Ovary (tissue), 9 donors: ENCODE results near the gene SPAG6. TPM values are rescaled to one million over a fixed set of nuclear protein-coding genes. Genes with fewer than 3 reads are reported as not detected.

Experiments
- DNase-seq, 5 donors: peaks; one replicate each; pipeline ENCODE4 v3.0.0-alpha.2; 2019 to 2020
- H3K27ac ChIP-seq, 2 donors: fragments of 200-600 bp; one replicate each; pipeline versions ENCODE4 v1.5.1 to v1.8.0; 2019 to 2022
- H3K27me3 ChIP-seq: fragments of 200-600 bp; one replicate; pipeline ENCODE4 v1.8.0; 2022
- H3K36me3 ChIP-seq: fragments of 200-600 bp; sonication (generic); one replicate; pipeline ENCODE4 v1.5.1; 2019
- H3K4me1 ChIP-seq: one replicate; pipeline ENCODE4 v1.8.1; 2013; ENCODE audit warnings: mild to moderate bottlenecking, moderate library complexity; ENCODE audit not compliant: insufficient read depth
- H3K4me3 ChIP-seq: fragments of 200-600 bp; sonication (generic); one replicate; pipeline ENCODE4 v1.5.1; 2017
- H3K9me3 ChIP-seq, 2 donors: fragments of 200-600 bp in 1 of 2; sonication (generic) in 1 of 2; one replicate each; pipeline versions ENCODE4 v1.5.1 to v1.8.1; 2013 to 2019; ENCODE audit warnings: mild to moderate bottlenecking in 1 of 2, moderate library complexity in 1 of 2
- CTCF ChIP-seq, 3 donors: fragments of 450-650 bp in 2 of 3; fragments of 200-600 bp in 1 of 3; IDR thresholded peaks; one replicate each; pipeline versions ENCODE4 v1.5.1 to v1.8.0; 2016 to 2022; ENCODE audit warnings: antibody characterized with exemption in 3 of 3, mild to moderate bottlenecking in 1 of 3
- EP300 ChIP-seq: sonication (generic); formaldehyde crosslinking; IDR thresholded peaks from one replicate; pipeline ENCODE4 v1.6.1; 2017; ENCODE audit warnings: antibody characterized with exemption
- POLR2A ChIP-seq: fragments of 450-650 bp; IDR thresholded peaks from one replicate; pipeline ENCODE4 v1.6.1; 2017; ENCODE audit warnings: antibody characterized with exemption, mild to moderate bottlenecking, moderate library complexity
- WGBS, 3 donors: extraction: QIAGEN DNeasy Blood & Tissue Kit in 1 of 3; methylation state at CpG; one replicate each; pipeline versions ENCODE4 v1.1.5 to v1.1.7; 2013 to 2017; 5-methylcytosine and 5-hydroxymethylcytosine counted together
- intact Hi-C, 4 donors: fragments of 100-400 bp; cut with DNase I; formaldehyde crosslinking; loops; one replicate each; pipeline versions ENCODE4 v1.11.0 to v1.15.1; 2022 to 2023
- polyA plus RNA-seq, 2 donors: library from polyadenylated mRNA; stranded (reverse); fragments of 200-250 nt in 1 of 2; fragments of 350-450 nt in 1 of 2; fragmentation: Illumina TruSeq in 1 of 2; extraction: RNeasy Lipid Tissue Mini Kit (QIAGEN cat#74804) in 1 of 2; gene quantifications; one replicate each; pipeline ENCODE4 v1.2.3, GENCODE V29; 2013 to 2014
- total RNA-seq, 7 donors: library from RNA; depleted of rRNA in 2 of 7; stranded (reverse); fragments of >200 nt in 2 of 7; fragmentation: NEBNext Ultra II Directional in 3 of 7; extraction: Animal tissue kit (Norgen Biotek cat#: 25700) in 3 of 7; gene quantifications; one replicate each; pipeline versions ENCODE4 v1.1.0 to v1.2.4, GENCODE V29; 2016 to 2023
- donor health status: DM: no; HTN: no; CAD: no; lungs with moderate emphysema.
- donor health status: DM: no; HTN: no; CAD: no.
- donor health status: Bipolar disorder and iron deficiency.
- donor health status: DM: yes; HTN: yes; CAD: no.
- donor health status: DM: no; HTN: no; CAD: no.
- donor health status: DM: yes; HTN: yes; CAD: no.

The SPAG6 gene
- total and polyA plus RNA-seq, 9 donors = 0.04 to 22.1 (median 0.67) TPM; not detected in 2

- Histone ChIP-seq H3K27ac (no peak overlapping the region), H3K4me3 (peak overlapping the region; percentile 30), H3K27me3 (peaks cover 12% of the 10 kb centered on the region), H3K36me3 (no peaks in the 10 kb centered on the region), H3K4me1 (peaks cover 5% of the 10 kb centered on the region), H3K9me3 (no peaks in the 10 kb centered on the region)
- TF ChIP-seq CTCF (IDR thresholded peaks at IDR 0.05) (no peak), EP300 (no peak), POLR2A (no peak)
- DNase-seq = peak in 3 of 5 donors; percentile 23 to 34 (median 25)
- intact Hi-C loops = no loop called here
- 6 to 11% (median 7%) methylated on average over 67 to 73 of the region's 73 CpGs for WGBS, 3 donors
Measured at GRCh38 chr10:22334414-22335172, 10.7 kb upstream of the SPAG6 start.

GRCh38 chr10:22335173-22335933, 9.9 kb upstream of the SPAG6 start:
- no peak overlapping the region for H3K27ac ChIP-seq
- no peaks in the 10 kb centered on the region for H3K9me3 ChIP-seq
- WGBS, 3 donors = 2 to 5% (median 3%) methylated on average over 71 of the region's 71 CpGs
- peaks cover 6% of the 10 kb centered on the region for H3K4me1 ChIP-seq
- H3K27me3 ChIP-seq = peaks cover 12% of the 10 kb centered on the region
- no peak for TF ChIP-seq POLR2A
- TF ChIP-seq CTCF (IDR thresholded peaks at IDR 0.05) = no peak
- no peak for TF ChIP-seq EP300
- intact Hi-C loops = no loop called here
- peak in 4 of 5 donors; percentile 31 to 55 (median 47) for DNase-seq
- no peaks in the 10 kb centered on the region for H3K36me3 ChIP-seq
- H3K4me3 ChIP-seq = peak overlapping the region; percentile 30

- H3K9me3 ChIP-seq = no peaks in the 10 kb centered on the region
- H3K27me3 ChIP-seq = peaks cover 12% of the 10 kb centered on the region
- H3K36me3 ChIP-seq = no peaks in the 10 kb centered on the region
- WGBS, 3 donors = 20 to 25% (median 21%) methylated on average over 9 of the region's 9 CpGs
- H3K4me1 ChIP-seq = peaks cover 6% of the 10 kb centered on the region
- H3K27ac ChIP-seq = no peak overlapping the region
- no peak overlapping the region for H3K4me3 ChIP-seq
- no peak for DNase-seq
- intact Hi-C loops = no loop called here
- TF ChIP-seq CTCF (IDR thresholded peaks at IDR 0.05) (no peak), EP300 (no peak), POLR2A (no peak)
Measured at GRCh38 chr10:22338185-22338900, 7.0 kb upstream of the SPAG6 start.

- DNase-seq = no peak
- peaks cover 6% of the 10 kb centered on the region for H3K4me1 ChIP-seq
- H3K36me3 ChIP-seq = no peaks in the 10 kb centered on the region
- no peak overlapping the region for H3K4me3 ChIP-seq
- TF ChIP-seq CTCF (IDR thresholded peaks at IDR 0.05) = no peak
- TF ChIP-seq POLR2A = no peak
- TF ChIP-seq EP300 = no peak
- no peaks in the 10 kb centered on the region for H3K9me3 ChIP-seq
- peaks cover 12% of the 10 kb centered on the region for H3K27me3 ChIP-seq
- intact Hi-C loops = no loop called here
- H3K27ac ChIP-seq = no peak overlapping the region
Measured at GRCh38 chr10:22338931-22339330, 6.4 kb upstream of the SPAG6 start.
